Skeletal muscle satellite cell (primary cell): ENCODE data around the gene FGR.
"Not testable (repeated sequence)": the region's sequence is repeated elsewhere in the genome, so short reads cannot be mapped to it uniquely, and the experiment has no call there.

Experiments used
- H3K27me3 ChIP-seq: 2 replicates; pipeline ENCODE4 v1.7.0; 2013; ENCODE audit warnings: low read length; ENCODE audit not compliant: control insufficient read depth, insufficient read depth
- H3K36me3 ChIP-seq: 2 replicates; pipeline ENCODE4 v1.7.0; 2013; ENCODE audit warnings: mild to moderate bottlenecking, control low read depth, low read length; ENCODE audit not compliant: insufficient read depth
- H3K4me1 ChIP-seq: 2 replicates; pipeline ENCODE4 v1.7.0; 2013; ENCODE audit warnings: low read length; ENCODE audit not compliant: control insufficient read depth, insufficient read depth
- H3K4me2 ChIP-seq: 2 replicates; pipeline ENCODE4 v1.7.0; 2013; ENCODE audit warnings: mild to moderate bottlenecking, low read length
- H3K4me3 ChIP-seq: 2 replicates; pipeline ENCODE4 v1.7.0; 2013; ENCODE audit warnings: low read length
- H3K9ac ChIP-seq: 2 replicates; pipeline ENCODE4 v1.7.0; 2013; ENCODE audit warnings: mild to moderate bottlenecking, low read depth, low read length, moderate library complexity
- H3K9me3 ChIP-seq: replicated peaks from 2 replicates; pipeline ENCODE4 v1.7.0; 2013; ENCODE audit warnings: mild to moderate bottlenecking, control low read depth, low read length

Gene FGR

DNA sequence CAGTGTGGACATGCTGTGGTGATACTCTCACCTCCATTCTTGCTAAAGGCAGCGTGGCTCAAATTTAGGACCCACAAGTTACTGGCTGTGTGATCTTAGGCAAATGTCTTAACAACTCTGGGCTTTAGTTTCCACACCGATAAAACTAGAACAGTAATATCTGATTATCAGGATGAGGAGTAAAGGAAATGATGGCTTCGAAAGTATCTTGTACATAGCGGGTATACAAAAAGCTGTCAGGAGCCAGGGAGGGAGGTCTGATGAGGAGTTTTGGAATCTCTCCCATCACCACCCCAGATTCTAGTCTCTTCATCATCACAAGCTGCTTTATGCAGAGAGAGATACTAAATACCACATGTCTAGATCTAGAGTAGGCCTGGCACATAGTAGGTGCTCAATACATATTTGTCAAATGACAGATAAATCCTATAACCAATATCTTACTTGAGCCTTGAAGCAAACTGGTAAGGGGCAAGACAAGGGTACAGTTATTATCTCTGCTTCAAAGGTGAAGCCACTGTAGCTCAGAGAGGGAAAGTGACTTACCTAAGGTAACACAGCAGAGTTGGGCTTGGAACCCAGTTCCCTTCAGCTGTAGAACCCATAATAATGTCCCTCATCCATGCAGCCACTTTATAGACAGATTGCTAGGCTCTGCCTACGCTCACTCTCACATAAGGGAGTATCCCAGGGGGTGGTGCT is 9.5 kb upstream of the FGR start:
- Histone ChIP-seq H3K9ac (no peak overlapping the region), H3K9me3 (no peaks in the 10 kb centered on the region), H3K4me2 (no peak overlapping the region), H3K36me3 (no peaks in the 10 kb centered on the region), H3K27me3 (no peaks in the 10 kb centered on the region), H3K4me1 (no peaks in the 10 kb centered on the region), H3K4me3 (no peak overlapping the region)

GRCh38 chr1:27643600-27644368 is 8.8 kb upstream of the FGR start:
- Histone ChIP-seq H3K9me3 (no peaks in the 10 kb centered on the region), H3K4me3 (no peak overlapping the region), H3K9ac (no peak overlapping the region), H3K4me2 (no peak overlapping the region), H3K27me3 (no peaks in the 10 kb centered on the region), H3K4me1 (no peaks in the 10 kb centered on the region), H3K36me3 (no peaks in the 10 kb centered on the region)

DNA sequence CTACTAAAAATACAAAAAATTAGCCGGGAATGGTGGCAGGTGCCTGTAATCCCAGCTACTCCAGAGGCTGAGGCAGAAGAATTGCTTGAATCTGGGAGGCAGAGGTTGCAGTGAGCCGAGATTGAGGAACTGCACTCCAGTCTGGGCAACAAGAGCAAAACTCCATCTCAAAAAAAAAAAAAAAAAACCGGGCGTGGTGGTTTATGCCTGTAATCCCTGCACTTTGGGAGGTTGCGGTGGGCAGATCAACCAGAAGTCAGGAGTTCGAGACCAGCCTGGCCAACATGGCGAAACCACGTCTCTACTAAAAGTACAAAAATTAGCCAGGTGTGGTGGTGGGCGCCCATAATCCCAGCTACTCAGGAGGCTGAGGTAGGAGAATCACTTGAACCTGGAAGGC is 5.5 kb upstream of the FGR start:
- H3K4me3 ChIP-seq, H3K36me3 ChIP-seq, H3K4me2 ChIP-seq, H3K4me1 ChIP-seq, H3K27me3 ChIP-seq, H3K9me3 ChIP-seq, H3K9ac ChIP-seq: not testable (repeated sequence)

- no peaks in the 10 kb centered on the region for H3K36me3 ChIP-seq
- peaks cover 11% of the 10 kb centered on the region for H3K27me3 ChIP-seq
- H3K9ac ChIP-seq, result no peak overlapping the region
- H3K4me3 ChIP-seq, result no peak overlapping the region
- H3K9me3 ChIP-seq, result no peaks in the 10 kb centered on the region
- peaks cover 6% of the 10 kb centered on the region for H3K4me1 ChIP-seq
- H3K4me2 ChIP-seq, result no peak overlapping the region
Observed at GRCh38 chr1:27638805-27639204, 3.8 kb upstream of the FGR start.

GRCh38 chr1:27638047-27638734 is 3.2 kb upstream of the FGR start:
- no peak overlapping the region for H3K4me3 ChIP-seq
- peaks cover 7% of the 10 kb centered on the region for H3K4me1 ChIP-seq
- no peak overlapping the region for H3K4me2 ChIP-seq
- peaks cover 18% of the 10 kb centered on the region for H3K27me3 ChIP-seq
- no peaks in the 10 kb centered on the region for H3K36me3 ChIP-seq
- H3K9ac ChIP-seq, result no peak overlapping the region
- H3K9me3 ChIP-seq, result no peaks in the 10 kb centered on the region

GRCh38 chr1:27635396-27636142 is 584 bp upstream of the FGR start:
- H3K4me1 ChIP-seq, result peaks cover 16% of the 10 kb centered on the region
- H3K9ac ChIP-seq, result no peak overlapping the region
- peaks cover 19% of the 10 kb centered on the region for H3K27me3 ChIP-seq
- H3K9me3 ChIP-seq, result no peaks in the 10 kb centered on the region
- H3K4me3 ChIP-seq, result no peak overlapping the region
- no peak overlapping the region for H3K4me2 ChIP-seq
- no peaks in the 10 kb centered on the region for H3K36me3 ChIP-seq

DNA sequence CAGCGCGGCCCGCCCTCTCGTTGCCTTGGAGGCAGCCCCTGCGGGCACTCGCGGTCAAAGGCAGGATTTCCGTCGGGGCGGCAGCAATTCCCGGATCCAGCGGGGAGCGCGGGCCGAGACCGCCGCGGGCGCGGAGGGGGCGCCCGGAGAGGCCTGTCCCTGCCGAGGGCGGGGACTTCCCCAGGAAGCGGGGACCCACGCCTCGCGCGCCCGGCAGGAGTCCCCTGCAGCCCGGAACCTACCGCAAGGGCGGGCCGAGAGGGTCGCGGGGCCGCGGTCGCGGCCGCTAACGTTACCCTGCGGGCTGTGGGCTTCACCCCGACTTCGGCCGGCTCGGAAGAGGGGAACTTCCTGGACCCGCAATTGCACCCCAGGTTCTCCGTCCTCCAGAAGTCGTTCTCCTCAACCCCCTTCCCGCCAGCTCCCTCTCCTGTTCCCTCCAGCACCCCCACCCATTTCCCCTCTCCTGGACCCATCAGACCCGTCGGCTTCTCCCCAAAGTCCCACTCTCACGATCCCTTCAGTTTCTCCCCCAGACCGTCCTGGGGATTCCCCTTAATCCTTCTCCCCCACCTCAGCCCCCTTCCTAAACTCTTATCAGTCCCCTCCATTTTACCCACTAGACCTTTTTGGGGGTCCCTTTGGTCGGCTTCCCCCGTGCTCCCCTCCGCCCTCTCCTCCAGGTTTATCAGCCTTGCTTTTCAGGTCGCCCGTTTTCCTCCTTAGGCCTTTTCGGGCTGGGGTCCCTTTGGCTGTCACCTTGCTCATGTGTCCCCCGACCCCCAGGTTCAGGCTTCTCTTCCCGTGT is 604 bp downstream of the FGR start:
- H3K9me3 ChIP-seq, result no peaks in the 10 kb centered on the region
- peak overlapping the region; percentile 84 for H3K4me2 ChIP-seq
- H3K4me1 ChIP-seq, result peaks cover 16% of the 10 kb centered on the region
- peaks cover 20% of the 10 kb centered on the region for H3K27me3 ChIP-seq
- H3K9ac ChIP-seq, result peak overlapping the region; percentile 63
- no peaks in the 10 kb centered on the region for H3K36me3 ChIP-seq
- H3K4me3 ChIP-seq, result peak overlapping the region; percentile 63

- H3K9me3 ChIP-seq, result no peaks in the 10 kb centered on the region
- H3K4me2 ChIP-seq, result peak overlapping the region; percentile 84
- no peaks in the 10 kb centered on the region for H3K36me3 ChIP-seq
- peaks cover 16% of the 10 kb centered on the region for H3K4me1 ChIP-seq
- peak overlapping the region; percentile 63 for H3K9ac ChIP-seq
- H3K4me3 ChIP-seq, result peak overlapping the region; percentile 63
- H3K27me3 ChIP-seq, result peaks cover 27% of the 10 kb centered on the region
Observed at GRCh38 chr1:27633640-27634176, 1.3 kb downstream of the FGR start.

DNA sequence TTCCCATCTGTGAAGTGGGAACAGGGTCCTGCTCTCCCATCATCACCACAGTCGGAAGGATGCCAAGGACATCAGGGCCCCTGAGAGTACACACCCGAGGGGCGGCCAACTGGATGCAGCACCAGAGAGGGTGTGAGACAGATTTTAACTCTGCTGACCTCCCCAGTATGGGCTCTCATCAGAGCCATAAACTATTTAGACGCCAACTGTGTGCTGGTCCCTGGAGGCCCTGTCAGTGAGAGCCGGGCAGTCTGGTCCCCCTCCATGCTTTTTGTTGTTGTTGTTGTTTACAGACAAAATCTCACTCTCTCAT is 1.7 kb downstream of the FGR start:
- Histone ChIP-seq H3K9me3 (no peaks in the 10 kb centered on the region), H3K4me1 (peaks cover 16% of the 10 kb centered on the region), H3K9ac (no peak overlapping the region), H3K27me3 (peaks cover 28% of the 10 kb centered on the region), H3K4me3 (no peak overlapping the region), H3K36me3 (no peaks in the 10 kb centered on the region), H3K4me2 (no peak overlapping the region)

DNA sequence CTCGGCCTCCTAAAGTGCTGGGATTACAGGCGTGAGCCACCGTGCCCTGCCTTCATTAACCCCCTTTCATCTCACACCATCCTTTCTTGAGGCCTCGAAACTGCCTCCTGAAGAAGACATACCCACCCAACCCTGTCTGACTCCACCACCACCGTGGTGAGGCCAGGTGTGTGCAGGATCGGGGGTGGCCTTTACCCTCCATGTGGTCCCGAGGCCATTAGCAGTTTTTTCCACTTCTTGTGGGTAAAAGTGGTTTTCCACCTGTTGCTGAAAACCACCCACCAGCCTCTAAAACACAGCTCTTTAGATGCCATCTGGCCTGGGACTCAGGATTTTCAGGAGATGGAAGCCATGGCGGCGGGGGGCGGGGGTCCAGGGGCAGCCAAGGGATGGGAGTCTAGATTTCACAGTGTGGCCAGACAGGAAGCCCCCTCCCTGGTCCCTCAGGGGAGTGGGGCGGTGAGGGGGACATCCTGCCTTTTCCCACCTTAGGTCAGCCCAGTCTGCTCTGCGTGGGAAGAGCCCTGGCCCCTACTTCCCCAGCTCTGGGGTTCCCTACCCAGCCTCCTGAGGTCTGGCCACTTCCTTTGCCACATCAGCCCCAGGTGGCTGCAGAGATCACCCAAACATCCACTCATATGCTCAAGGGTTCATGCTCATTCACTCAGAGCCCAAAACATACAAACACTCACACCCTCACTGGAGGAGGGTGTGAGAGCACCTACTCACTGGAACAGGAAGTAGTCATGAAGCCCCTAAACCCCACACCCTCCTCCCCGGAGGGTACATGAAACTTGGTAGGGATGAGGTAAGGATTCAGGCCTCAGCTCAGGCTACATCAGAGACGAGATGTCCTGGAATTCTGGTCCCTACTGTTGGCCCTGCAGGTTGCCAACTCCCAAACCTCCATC is 2.3 kb downstream of the FGR start:
- H3K4me2 ChIP-seq, result no peak overlapping the region
- H3K4me3 ChIP-seq, result no peak overlapping the region
- H3K9ac ChIP-seq, result no peak overlapping the region

More for the DNA sequence above, 2.3 kb downstream of the FGR start:
- H3K4me1 ChIP-seq, result peaks cover 16% of the 10 kb centered on the region
- H3K36me3 ChIP-seq, result no peaks in the 10 kb centered on the region
- no peaks in the 10 kb centered on the region for H3K9me3 ChIP-seq
- H3K27me3 ChIP-seq, result peaks cover 28% of the 10 kb centered on the region
